Endothelial cell of umbilical vein (primary cell): ENCODE measurements around the gene FOXP1.

Experiments
- CTCF ChIP-seq, 2 donors: IDR thresholded peaks; 1 replicate in 1 of 2; 2 replicates in 1 of 2; pipeline ENCODE4 v1.5.1; 2011; ENCODE audit warnings: low read length in 2 of 2, mild to moderate bottlenecking in 2 of 2, moderate library complexity in 2 of 2, control low read depth in 1 of 2, inconsistent platforms in 1 of 2, low read depth in 1 of 2; ENCODE audit not compliant: insufficient read depth in 1 of 2; ENCODE audit errors: extremely low read depth in 1 of 2
- JUN ChIP-seq: IDR thresholded peaks from 2 replicates; pipeline ENCODE4 v1.6.1; 2011; ENCODE audit warnings: borderline replicate concordance, low read depth; ENCODE audit not compliant: insufficient read length, insufficient read depth

GRCh38 chr3:71350998-71351397 lies 232.5 kb downstream of the FOXP1 start:
- TF ChIP-seq CTCF (IDR thresholded peaks at IDR 0.05; ENCODE audit: extremely low read depth in 1 of 2, insufficient read depth in 1 of 2, low read depth in 1 of 2, low read length in 2 of 2) (no peak), JUN (no peak)
